HL-60 (cell line): ENCODE results near the gene VASP.

ENCODE experiments used
- DNase-seq, 2 experiments: peaks; one replicate each; pipeline ENCODE4 v3.0.0-alpha.2; 2010 to 2020; ENCODE audit warnings: low read depth in 1 of 2, low spot score in 1 of 2
- H3K27ac ChIP-seq: fragments of 250-450 bp; sonication (Bioruptor Pico); replicated peaks from 2 replicates; pipeline ENCODE4 v1.5.1; 2020; ENCODE audit warnings: mild to moderate bottlenecking, moderate library complexity
- H3K27me3 ChIP-seq: fragments of 250-450 bp; sonication (Bioruptor Pico); 2 replicates; pipeline ENCODE4 v1.5.1; 2021; ENCODE audit warnings: mild to moderate bottlenecking, moderate library complexity; ENCODE audit not compliant: insufficient read depth, poor library complexity, severe bottlenecking
- H3K4me3 ChIP-seq: replicated peaks from 2 replicates; pipeline ENCODE4 v1.5.1; 2011; ENCODE audit warnings: mild to moderate bottlenecking, control low read depth, low read length; ENCODE audit not compliant: insufficient read depth
- GABPA ChIP-seq: IDR thresholded peaks from 2 replicates; pipeline ENCODE4 v1.6.1; 2012; ENCODE audit warnings: low read depth
- POLR2AphosphoS5 ChIP-seq: IDR thresholded peaks from 2 replicates; pipeline ENCODE4 v1.6.1; 2012; ENCODE audit warnings: low read depth
- SPI1 ChIP-seq: IDR thresholded peaks from 2 replicates; pipeline ENCODE4 v1.6.1; 2012; ENCODE audit warnings: low read depth, mild to moderate bottlenecking, borderline replicate concordance
- TF ChIP-seq, protein P1 (sequence below): IDR thresholded peaks from 2 replicates; pipeline ENCODE4 v1.6.1; 2012; ENCODE audit warnings: low read depth; ENCODE audit not compliant: insufficient replicate concordance
- TF ChIP-seq, protein P2 (sequence below): IDR thresholded peaks from one replicate; pipeline ENCODE4 v1.5.1; 2011; ENCODE audit warnings: low read length, control low read depth, inconsistent platforms; ENCODE audit not compliant: insufficient read depth

Gene VASP

DNA sequence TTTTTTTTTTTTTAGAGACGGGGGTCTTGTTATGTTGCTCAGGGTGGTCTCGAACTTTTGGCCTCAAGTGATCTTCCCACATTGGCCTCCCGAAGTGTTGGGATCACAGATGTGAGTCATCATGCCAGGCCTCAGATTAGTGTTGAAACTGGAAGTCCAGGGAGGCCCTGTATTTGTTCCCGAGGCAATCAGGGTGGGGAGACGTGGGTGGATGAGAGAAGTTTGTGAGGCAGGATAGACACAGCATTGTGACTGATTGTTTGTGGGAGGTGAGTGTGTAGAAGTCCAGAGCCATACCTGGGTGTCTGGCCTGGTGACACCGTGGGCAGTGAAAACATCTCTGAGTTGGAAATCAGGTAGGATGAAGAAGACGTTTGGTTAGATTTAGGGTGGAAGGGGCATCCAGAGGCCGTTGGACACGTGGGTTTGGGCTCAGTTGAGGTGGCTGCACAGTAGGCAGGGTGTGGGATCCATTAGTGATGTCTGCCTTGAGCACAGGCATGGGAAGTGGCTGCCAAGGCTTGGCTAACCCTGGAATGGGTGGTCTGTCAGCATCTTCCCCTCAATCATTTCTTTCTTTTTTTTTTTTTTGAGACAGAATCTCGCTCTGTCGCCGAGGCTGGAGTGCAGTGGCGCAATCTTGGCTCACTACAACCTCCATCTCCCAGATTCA, 22.9 kb upstream of the VASP start:
- Histone ChIP-seq H3K27me3 (no peaks in the 10 kb centered on the region), H3K4me3 (no peak overlapping the region), H3K27ac (no peak overlapping the region)
- TF ChIP-seq, protein P1, sequence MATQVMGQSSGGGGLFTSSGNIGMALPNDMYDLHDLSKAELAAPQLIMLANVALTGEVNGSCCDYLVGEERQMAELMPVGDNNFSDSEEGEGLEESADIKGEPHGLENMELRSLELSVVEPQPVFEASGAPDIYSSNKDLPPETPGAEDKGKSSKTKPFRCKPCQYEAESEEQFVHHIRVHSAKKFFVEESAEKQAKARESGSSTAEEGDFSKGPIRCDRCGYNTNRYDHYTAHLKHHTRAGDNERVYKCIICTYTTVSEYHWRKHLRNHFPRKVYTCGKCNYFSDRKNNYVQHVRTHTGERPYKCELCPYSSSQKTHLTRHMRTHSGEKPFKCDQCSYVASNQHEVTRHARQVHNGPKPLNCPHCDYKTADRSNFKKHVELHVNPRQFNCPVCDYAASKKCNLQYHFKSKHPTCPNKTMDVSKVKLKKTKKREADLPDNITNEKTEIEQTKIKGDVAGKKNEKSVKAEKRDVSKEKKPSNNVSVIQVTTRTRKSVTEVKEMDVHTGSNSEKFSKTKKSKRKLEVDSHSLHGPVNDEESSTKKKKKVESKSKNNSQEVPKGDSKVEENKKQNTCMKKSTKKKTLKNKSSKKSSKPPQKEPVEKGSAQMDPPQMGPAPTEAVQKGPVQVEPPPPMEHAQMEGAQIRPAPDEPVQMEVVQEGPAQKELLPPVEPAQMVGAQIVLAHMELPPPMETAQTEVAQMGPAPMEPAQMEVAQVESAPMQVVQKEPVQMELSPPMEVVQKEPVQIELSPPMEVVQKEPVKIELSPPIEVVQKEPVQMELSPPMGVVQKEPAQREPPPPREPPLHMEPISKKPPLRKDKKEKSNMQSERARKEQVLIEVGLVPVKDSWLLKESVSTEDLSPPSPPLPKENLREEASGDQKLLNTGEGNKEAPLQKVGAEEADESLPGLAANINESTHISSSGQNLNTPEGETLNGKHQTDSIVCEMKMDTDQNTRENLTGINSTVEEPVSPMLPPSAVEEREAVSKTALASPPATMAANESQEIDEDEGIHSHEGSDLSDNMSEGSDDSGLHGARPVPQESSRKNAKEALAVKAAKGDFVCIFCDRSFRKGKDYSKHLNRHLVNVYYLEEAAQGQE, result no peak
- TF ChIP-seq GABPA (no peak), SPI1 (no peak), POLR2AphosphoS5 (no peak)
- TF ChIP-seq, protein P2, sequence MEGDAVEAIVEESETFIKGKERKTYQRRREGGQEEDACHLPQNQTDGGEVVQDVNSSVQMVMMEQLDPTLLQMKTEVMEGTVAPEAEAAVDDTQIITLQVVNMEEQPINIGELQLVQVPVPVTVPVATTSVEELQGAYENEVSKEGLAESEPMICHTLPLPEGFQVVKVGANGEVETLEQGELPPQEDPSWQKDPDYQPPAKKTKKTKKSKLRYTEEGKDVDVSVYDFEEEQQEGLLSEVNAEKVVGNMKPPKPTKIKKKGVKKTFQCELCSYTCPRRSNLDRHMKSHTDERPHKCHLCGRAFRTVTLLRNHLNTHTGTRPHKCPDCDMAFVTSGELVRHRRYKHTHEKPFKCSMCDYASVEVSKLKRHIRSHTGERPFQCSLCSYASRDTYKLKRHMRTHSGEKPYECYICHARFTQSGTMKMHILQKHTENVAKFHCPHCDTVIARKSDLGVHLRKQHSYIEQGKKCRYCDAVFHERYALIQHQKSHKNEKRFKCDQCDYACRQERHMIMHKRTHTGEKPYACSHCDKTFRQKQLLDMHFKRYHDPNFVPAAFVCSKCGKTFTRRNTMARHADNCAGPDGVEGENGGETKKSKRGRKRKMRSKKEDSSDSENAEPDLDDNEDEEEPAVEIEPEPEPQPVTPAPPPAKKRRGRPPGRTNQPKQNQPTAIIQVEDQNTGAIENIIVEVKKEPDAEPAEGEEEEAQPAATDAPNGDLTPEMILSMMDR, result no peak
- no peak for DNase-seq

GRCh38 chr19:45485305-45486077, 21.8 kb upstream of the VASP start:
- H3K27me3 ChIP-seq, result no peaks in the 10 kb centered on the region
- H3K4me3 ChIP-seq, result peak overlapping the region; percentile 74
- peak; percentile 88 to 98 for DNase-seq
- H3K27ac ChIP-seq, result no peak overlapping the region
- TF ChIP-seq GABPA, result peak; percentile 51
- TF ChIP-seq, protein P1, result no peak
- TF ChIP-seq SPI1, result 0 out of 2 replicates have a peak, but pooled peaks have one; percentile 9
- TF ChIP-seq, protein P2, result peak; percentile 99
- no peak for TF ChIP-seq POLR2AphosphoS5

- no peak for DNase-seq
- TF ChIP-seq, protein P2, result no peak
- no peak for TF ChIP-seq SPI1
- Histone ChIP-seq H3K27me3 (no peaks in the 10 kb centered on the region), H3K27ac (no peak overlapping the region), H3K4me3 (no peak overlapping the region)
Measured at GRCh38 chr19:45488708-45489107, 18.6 kb upstream of the VASP start.
